H9 (cell line): ENCODE measurements around the gene CENPC. TPM values are rescaled to one million over a fixed set of nuclear protein-coding genes. Genes with fewer than 3 reads are reported as not detected.

Experiments used
- DNase-seq: peaks from one replicate; pipeline ENCODE4 v3.0.0-alpha.2; 2017
- H2AFZ ChIP-seq: one replicate; pipeline ENCODE4 v1.6.1; 2013; ENCODE audit warnings: mild to moderate bottlenecking, low read length, control low read depth, moderate library complexity
- H2AK5ac ChIP-seq: 2 replicates; pipeline ENCODE4 v1.6.1; 2013; ENCODE audit warnings: low read length, control low read depth, mixed read lengths; ENCODE audit not compliant: insufficient read length
- H2BK120ac ChIP-seq: one replicate; pipeline ENCODE4 v1.6.1; 2013; ENCODE audit warnings: low read depth, mild to moderate bottlenecking, low read length, control low read depth, inconsistent platforms; ENCODE audit not compliant: poor library complexity, severe bottlenecking
- H2BK12ac ChIP-seq: 2 replicates; pipeline ENCODE4 v1.6.1; 2013; ENCODE audit warnings: low read length, control low read depth, mixed read lengths, low read depth; ENCODE audit not compliant: insufficient read length
- H2BK15ac ChIP-seq: 2 replicates; pipeline ENCODE4 v1.6.1; 2013; ENCODE audit warnings: low read depth, low read length, control low read depth
- H2BK20ac ChIP-seq: one replicate; pipeline ENCODE4 v1.6.1; 2013; ENCODE audit warnings: low read depth, mild to moderate bottlenecking, low read length, control low read depth, inconsistent platforms; ENCODE audit not compliant: poor library complexity, severe bottlenecking
- H2BK5ac ChIP-seq: 2 replicates; pipeline ENCODE4 v1.6.1; 2013; ENCODE audit warnings: low read length, control low read depth, mixed read lengths; ENCODE audit not compliant: insufficient read length
- H3K14ac ChIP-seq: 2 replicates; pipeline ENCODE4 v1.6.1; 2013; ENCODE audit warnings: low read length, control low read depth; ENCODE audit not compliant: insufficient read depth
- H3K18ac ChIP-seq: 2 replicates; pipeline ENCODE4 v1.6.1; 2013; ENCODE audit warnings: low read depth, mild to moderate bottlenecking, mixed read lengths, low read length, control low read depth; ENCODE audit not compliant: insufficient read length
- H3K23ac ChIP-seq: 2 replicates; pipeline ENCODE4 v1.6.1; 2013; ENCODE audit warnings: low read length, control low read depth, mixed read lengths, low read depth; ENCODE audit not compliant: insufficient read length
- H3K23me2 ChIP-seq: 2 replicates; pipeline ENCODE4 v1.6.1; 2013; ENCODE audit warnings: low read depth, mild to moderate bottlenecking, mixed read lengths, low read length, control low read depth; ENCODE audit not compliant: insufficient read length, poor library complexity, severe bottlenecking
- H3K27ac ChIP-seq: 2 replicates; pipeline ENCODE4 v1.5.1; 2013; ENCODE audit warnings: low read length, control low read depth, mixed read lengths, low read depth; ENCODE audit not compliant: insufficient read length
- H3K27me3 ChIP-seq: 2 replicates; pipeline ENCODE4 v1.6.1; 2013; ENCODE audit warnings: low read length, control low read depth, inconsistent platforms; ENCODE audit not compliant: insufficient read depth
- H3K4ac ChIP-seq: 2 replicates; pipeline ENCODE4 v1.6.1; 2013; ENCODE audit warnings: low read depth, mild to moderate bottlenecking, control low read depth, inconsistent platforms, low read length, moderate library complexity
- H3K4me1 ChIP-seq: 2 replicates; pipeline ENCODE4 v1.6.1; 2013; ENCODE audit warnings: low read length, control low read depth, inconsistent platforms; ENCODE audit not compliant: insufficient read depth
- H3K4me2 ChIP-seq: 2 replicates; pipeline ENCODE4 v1.6.1; 2013; ENCODE audit warnings: low read length, control low read depth, mixed read lengths; ENCODE audit not compliant: insufficient read length, insufficient read depth
- H3K56ac ChIP-seq: 2 replicates; pipeline ENCODE4 v1.6.1; 2013; ENCODE audit warnings: low read depth, mild to moderate bottlenecking, mixed read lengths, low read length, control low read depth; ENCODE audit not compliant: insufficient read length
- H3K79me1 ChIP-seq: 2 replicates; pipeline ENCODE4 v1.6.1; 2013; ENCODE audit warnings: low read depth, mild to moderate bottlenecking, moderate library complexity, low read length, control low read depth, inconsistent platforms; ENCODE audit not compliant: insufficient read depth, poor library complexity, severe bottlenecking
- H3K79me2 ChIP-seq: 2 replicates; pipeline ENCODE4 v1.6.1; 2013; ENCODE audit warnings: low read length, control low read depth, inconsistent platforms; ENCODE audit not compliant: insufficient read depth
- H3K9ac ChIP-seq: 2 replicates; pipeline ENCODE4 v1.6.1; 2013; ENCODE audit warnings: low read length, control low read depth, mixed read lengths; ENCODE audit not compliant: insufficient read length; ENCODE audit errors: extremely low read depth
- H3K9me3 ChIP-seq: one replicate; pipeline ENCODE4 v1.6.1; 2013; ENCODE audit warnings: low read depth, low read length, inconsistent platforms; ENCODE audit not compliant: control insufficient read depth
- H3T11ph ChIP-seq: one replicate; pipeline ENCODE4 v1.6.1; 2013; ENCODE audit warnings: mild to moderate bottlenecking, low read length, control low read depth, inconsistent platforms
- H4K20me1 ChIP-seq: one replicate; pipeline ENCODE4 v1.6.1; 2013; ENCODE audit not compliant: control insufficient read depth, insufficient read length, insufficient read depth
- H4K5ac ChIP-seq: 2 replicates; pipeline ENCODE4 v1.6.1; 2013; ENCODE audit warnings: low read depth, mild to moderate bottlenecking, mixed read lengths, low read length, control low read depth; ENCODE audit not compliant: insufficient read length
- H4K8ac ChIP-seq: replicated peaks from 2 replicates; pipeline ENCODE4 v1.6.1; 2013; ENCODE audit warnings: low read length, control low read depth, mixed read lengths, low read depth; ENCODE audit not compliant: insufficient read length
- H4K91ac ChIP-seq: 2 replicates; pipeline ENCODE4 v1.6.1; 2013; ENCODE audit warnings: low read depth, mild to moderate bottlenecking, moderate library complexity, mixed read lengths, low read length, control low read depth; ENCODE audit not compliant: insufficient read length
- H3K27ac Mint-ChIP-seq, 3 experiments: 2 replicates in 2 of 3; 3 replicates in 1 of 3; pipeline ENCODE4 v1.8.0; 2020 to 2021; ENCODE audit warnings: mixed read lengths in 3 of 3, mild to moderate bottlenecking in 1 of 3, moderate library complexity in 1 of 3
- H3K27me3 Mint-ChIP-seq: 2 replicates; pipeline ENCODE4 v1.8.0; 2021; ENCODE audit warnings: low read depth, mild to moderate bottlenecking, moderate library complexity, mixed read lengths
- H3K36me3 Mint-ChIP-seq, 3 experiments: 2 replicates in 2 of 3; 3 replicates in 1 of 3; pipeline ENCODE4 v1.8.0; 2020 to 2021; ENCODE audit warnings: low read depth in 3 of 3, mixed read lengths in 3 of 3; ENCODE audit not compliant: insufficient read depth in 1 of 3
- H3K4me1 Mint-ChIP-seq, 2 experiments: 2 replicates each; pipeline ENCODE4 v1.8.0; 2020; ENCODE audit warnings: mixed read lengths in 2 of 2
- H3K4me3 Mint-ChIP-seq, 2 experiments: 2 replicates in 1 of 2; 3 replicates in 1 of 2; pipeline ENCODE4 v1.8.0; 2020 to 2021; ENCODE audit warnings: mild to moderate bottlenecking in 2 of 2, mixed read lengths in 2 of 2, moderate library complexity in 1 of 2
- H3K9me3 Mint-ChIP-seq, 2 experiments: 2 replicates in 1 of 2; 3 replicates in 1 of 2; pipeline ENCODE4 v1.8.0; 2020; ENCODE audit warnings: mild to moderate bottlenecking in 2 of 2, mixed read lengths in 2 of 2, moderate library complexity in 1 of 2
- CTCF ChIP-seq: fragments of 200-600 bp; sonication (generic); conservative IDR thresholded peaks from 3 replicates; pipeline ENCODE4 v1.8.0; 2021; ENCODE audit warnings: antibody characterized with exemption, mild to moderate bottlenecking
- WGBS: extraction: QIAGEN DNeasy Blood & Tissue Kit; methylation state at CpG from one replicate; pipeline ENCODE4 v1.1.7; 2013; ENCODE audit warnings: missing lambda C conversion rate, low lambda C conversion rate, mixed read lengths; ENCODE audit not compliant: insufficient read length; ENCODE audit errors: extremely low coverage; 5-methylcytosine and 5-hydroxymethylcytosine counted together
- total RNA-seq: library from RNA; stranded (reverse); gene quantifications from 2 replicates; pipeline ENCODE4 v1.2.1, GENCODE V29; 2021

Gene CENPC
- total RNA-seq, 1 experiment from 2014 or later: 18.8 TPM

DNA sequence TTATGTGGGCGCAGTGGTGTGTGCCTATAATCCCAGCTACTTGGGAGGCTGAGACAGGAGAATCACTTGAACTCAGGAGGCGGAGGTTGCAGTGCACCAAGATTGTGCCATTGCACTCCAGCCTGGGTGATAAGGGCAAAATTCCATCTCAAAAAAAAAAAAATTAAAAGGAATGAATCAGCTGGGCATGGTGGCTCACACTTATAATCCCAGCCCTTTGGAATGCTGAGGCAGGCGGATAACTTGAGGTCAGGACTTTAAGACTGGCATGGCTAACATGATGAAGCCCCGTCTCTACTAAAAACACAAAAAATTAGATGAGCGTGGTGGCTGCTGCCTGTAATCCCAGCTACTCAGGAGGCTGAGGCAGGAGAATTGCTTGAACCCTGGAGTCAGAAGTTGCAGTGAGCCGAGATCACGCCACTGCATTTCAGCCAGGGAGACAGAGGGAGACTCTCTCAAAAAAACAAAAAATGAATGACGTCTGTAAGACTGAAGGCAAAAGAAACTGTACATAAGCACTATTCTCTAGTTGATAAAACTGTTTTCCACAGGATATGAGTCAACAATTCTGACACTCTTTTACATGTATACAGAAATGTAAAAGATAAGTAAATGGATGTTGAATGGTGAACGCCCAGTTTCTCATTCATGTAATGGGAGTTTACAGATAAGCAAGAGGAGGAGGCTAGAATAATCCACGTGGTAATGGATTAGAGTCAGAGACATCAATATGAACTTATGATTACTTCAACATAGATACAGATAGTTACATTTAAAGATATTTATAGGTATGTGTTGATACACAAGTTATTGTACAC, 22.2 kb downstream of the CENPC start:
- Mint-ChIP-seq H3K4me3 (no peak overlapping the region), H3K4me1 (no peaks in the 10 kb centered on the region; a peak in 1 of 4 replicates), H3K27ac (no peak overlapping the region; a peak in 1 of 7 replicates), H3K27me3 (no peaks in the 10 kb centered on the region), H3K36me3 (peaks cover 6 to 16% (median 14%) of the 10 kb centered on the region in 3 experiments; a peak in 6 of 7 replicates), H3K9me3 (no peaks in the 10 kb centered on the region)
- H3K4me1 ChIP-seq: no peaks in the 10 kb centered on the region
- H2AFZ ChIP-seq: no peak overlapping the region
- no peak overlapping the region for H2BK12ac ChIP-seq
- H2BK15ac ChIP-seq: no peak overlapping the region
- no peak overlapping the region for H3K23ac ChIP-seq
- H3K79me2 ChIP-seq: no peaks in the 10 kb centered on the region; the same call in 1 of the 2 replicates
- no peak overlapping the region for H3K4ac ChIP-seq
- H3K14ac ChIP-seq: no peak overlapping the region
- H2BK20ac ChIP-seq: no peak overlapping the region
- no peak overlapping the region for H3T11ph ChIP-seq
- H4K20me1 ChIP-seq: no peaks in the 10 kb centered on the region
- no peak overlapping the region for H2BK120ac ChIP-seq
- H3K18ac ChIP-seq: no peak overlapping the region
- H3K23me2 ChIP-seq: no peaks in the 10 kb centered on the region
- no peak overlapping the region for H3K4me2 ChIP-seq
- H3K79me1 ChIP-seq: peaks cover 2% of the 10 kb centered on the region
- no peak overlapping the region for H3K56ac ChIP-seq
- no peak overlapping the region for H4K5ac ChIP-seq
- no peak overlapping the region for H3K9ac ChIP-seq
- no peak overlapping the region for H4K8ac ChIP-seq
- H2AK5ac ChIP-seq: no peak overlapping the region
- no peak overlapping the region for H3K27ac ChIP-seq
- no peak for DNase-seq
- WGBS: no CpG with 5 or more reads among the region's 10 CpGs
- no peaks in the 10 kb centered on the region for H3K9me3 ChIP-seq
- no peak overlapping the region for H2BK5ac ChIP-seq
- no peak overlapping the region for H4K91ac ChIP-seq
- TF ChIP-seq CTCF: no peak
- no peaks in the 10 kb centered on the region for H3K27me3 ChIP-seq
